Measurements from ENCODE around the gene SYT13. TPM values are rescaled to one million over a fixed set of nuclear protein-coding genes. Genes with fewer than 3 reads are reported as not detected.

SYT13 gene
- total RNA-seq, 1 experiment from 2014 or later: 1.4 TPM

DNA sequence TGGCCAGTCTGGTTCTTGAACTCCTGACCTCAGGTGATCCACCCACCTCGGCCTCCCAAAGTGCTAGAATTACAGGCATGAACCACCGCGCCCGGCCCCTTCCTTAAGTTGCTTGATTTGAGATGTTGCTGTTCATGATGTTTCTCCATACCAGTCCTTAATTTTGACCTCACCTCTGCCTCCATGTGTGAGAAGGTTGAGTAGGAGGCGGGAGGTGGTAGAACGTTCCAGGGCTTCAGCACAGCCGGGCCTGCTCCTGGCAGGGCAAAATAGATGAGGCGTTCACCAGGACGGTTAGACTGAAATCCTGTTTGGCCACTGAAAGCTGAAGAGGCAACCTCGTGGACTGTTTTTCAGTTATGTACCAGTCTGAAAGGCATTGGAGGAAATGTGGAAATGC lies 48.3 kb upstream of the SYT13 start:
- no peak overlapping the region for H3K27ac ChIP-seq (ENCODE audit: low read depth, low read length)
- BruUV-seq (replicated peaks): no TSS peak
- no peaks in the 10 kb centered on the region for H3K9me3 ChIP-seq (ENCODE audit: control insufficient read depth in 1 of 2, insufficient read depth in 1 of 2, low read depth in 1 of 2, low read length in 2 of 2)
- DNase-seq (ENCODE audit: low read depth, low spot score) (no peak), ATAC-seq (no peak)
- H3K27me3 ChIP-seq (ENCODE audit: insufficient read depth, low read length): no peaks in the 10 kb centered on the region
- H3K9me2 ChIP-seq (ENCODE audit: insufficient read depth): no peaks in the 10 kb centered on the region
- ChIA-PET CTCF (interaction anchor here (0.5 to 3.9 kb wide), 6 partner anchors 24 to 437 kb away, joined by 3 to 27 read pairs (median 4); no protein-coding TSS in a partner anchor), POLR2A (no interaction called here), RAD21 (ENCODE audit: low non-redundant PET in 1 of 2, low total read pairs in 2 of 2, uncharacterized antibody in 2 of 2, unreplicated experiment in 2 of 2) (no interaction called here)
- no peak overlapping the region for H3K4me2 ChIP-seq (ENCODE audit: low read length)
- H3K4me3 ChIP-seq (replicated peaks in 1 of 2; ENCODE audit: low read depth in 1 of 2, low read length in 2 of 2): no peak overlapping the region
- H3K79me2 ChIP-seq (ENCODE audit: insufficient read depth, low read length): no peaks in the 10 kb centered on the region
- H3K4me1 ChIP-seq (ENCODE audit: control insufficient read depth in 1 of 2, insufficient read depth in 2 of 2, low read length in 2 of 2): peaks cover 6 to 16% of the 10 kb centered on the region in 2 experiments; a peak in 3 of 4 replicates
- H4K20me1 ChIP-seq (ENCODE audit: insufficient read depth): no peaks in the 10 kb centered on the region
- intact Hi-C loops (cut with micrococcal nuclease): loop anchor here (5.0 kb wide), 1 partner anchor 82 kb away; no protein-coding TSS in a partner anchor
- no peaks in the 10 kb centered on the region for H3K36me3 ChIP-seq (ENCODE audit: control insufficient read depth in 1 of 2, insufficient read depth in 2 of 2, low read length in 2 of 2)
- TF ChIP-seq SRF (IDR thresholded peaks at IDR 0.05; ENCODE audit: low read depth): no peak
- TF ChIP-seq SP1 (IDR thresholded peaks at IDR 0.05; ENCODE audit: low read depth): no peak
- TF ChIP-seq POLR2AphosphoS5 (IDR thresholded peaks at IDR 0.05; ENCODE audit: low read depth, low read length): no peak
- TF ChIP-seq EGR1 (IDR thresholded peaks at IDR 0.05; ENCODE audit: low read depth): no peak
- TF ChIP-seq, protein P1, sequence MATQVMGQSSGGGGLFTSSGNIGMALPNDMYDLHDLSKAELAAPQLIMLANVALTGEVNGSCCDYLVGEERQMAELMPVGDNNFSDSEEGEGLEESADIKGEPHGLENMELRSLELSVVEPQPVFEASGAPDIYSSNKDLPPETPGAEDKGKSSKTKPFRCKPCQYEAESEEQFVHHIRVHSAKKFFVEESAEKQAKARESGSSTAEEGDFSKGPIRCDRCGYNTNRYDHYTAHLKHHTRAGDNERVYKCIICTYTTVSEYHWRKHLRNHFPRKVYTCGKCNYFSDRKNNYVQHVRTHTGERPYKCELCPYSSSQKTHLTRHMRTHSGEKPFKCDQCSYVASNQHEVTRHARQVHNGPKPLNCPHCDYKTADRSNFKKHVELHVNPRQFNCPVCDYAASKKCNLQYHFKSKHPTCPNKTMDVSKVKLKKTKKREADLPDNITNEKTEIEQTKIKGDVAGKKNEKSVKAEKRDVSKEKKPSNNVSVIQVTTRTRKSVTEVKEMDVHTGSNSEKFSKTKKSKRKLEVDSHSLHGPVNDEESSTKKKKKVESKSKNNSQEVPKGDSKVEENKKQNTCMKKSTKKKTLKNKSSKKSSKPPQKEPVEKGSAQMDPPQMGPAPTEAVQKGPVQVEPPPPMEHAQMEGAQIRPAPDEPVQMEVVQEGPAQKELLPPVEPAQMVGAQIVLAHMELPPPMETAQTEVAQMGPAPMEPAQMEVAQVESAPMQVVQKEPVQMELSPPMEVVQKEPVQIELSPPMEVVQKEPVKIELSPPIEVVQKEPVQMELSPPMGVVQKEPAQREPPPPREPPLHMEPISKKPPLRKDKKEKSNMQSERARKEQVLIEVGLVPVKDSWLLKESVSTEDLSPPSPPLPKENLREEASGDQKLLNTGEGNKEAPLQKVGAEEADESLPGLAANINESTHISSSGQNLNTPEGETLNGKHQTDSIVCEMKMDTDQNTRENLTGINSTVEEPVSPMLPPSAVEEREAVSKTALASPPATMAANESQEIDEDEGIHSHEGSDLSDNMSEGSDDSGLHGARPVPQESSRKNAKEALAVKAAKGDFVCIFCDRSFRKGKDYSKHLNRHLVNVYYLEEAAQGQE (IDR thresholded peaks at IDR 0.05; ENCODE audit: low read depth): no peak
- no peak for TF ChIP-seq CEBPB (IDR thresholded peaks at IDR 0.05; ENCODE audit: low read depth)
- TF ChIP-seq CBX3 (IDR thresholded peaks at IDR 0.05; ENCODE audit: low read depth): no peak
- TF ChIP-seq, protein P2, sequence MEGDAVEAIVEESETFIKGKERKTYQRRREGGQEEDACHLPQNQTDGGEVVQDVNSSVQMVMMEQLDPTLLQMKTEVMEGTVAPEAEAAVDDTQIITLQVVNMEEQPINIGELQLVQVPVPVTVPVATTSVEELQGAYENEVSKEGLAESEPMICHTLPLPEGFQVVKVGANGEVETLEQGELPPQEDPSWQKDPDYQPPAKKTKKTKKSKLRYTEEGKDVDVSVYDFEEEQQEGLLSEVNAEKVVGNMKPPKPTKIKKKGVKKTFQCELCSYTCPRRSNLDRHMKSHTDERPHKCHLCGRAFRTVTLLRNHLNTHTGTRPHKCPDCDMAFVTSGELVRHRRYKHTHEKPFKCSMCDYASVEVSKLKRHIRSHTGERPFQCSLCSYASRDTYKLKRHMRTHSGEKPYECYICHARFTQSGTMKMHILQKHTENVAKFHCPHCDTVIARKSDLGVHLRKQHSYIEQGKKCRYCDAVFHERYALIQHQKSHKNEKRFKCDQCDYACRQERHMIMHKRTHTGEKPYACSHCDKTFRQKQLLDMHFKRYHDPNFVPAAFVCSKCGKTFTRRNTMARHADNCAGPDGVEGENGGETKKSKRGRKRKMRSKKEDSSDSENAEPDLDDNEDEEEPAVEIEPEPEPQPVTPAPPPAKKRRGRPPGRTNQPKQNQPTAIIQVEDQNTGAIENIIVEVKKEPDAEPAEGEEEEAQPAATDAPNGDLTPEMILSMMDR (IDR thresholded peaks at IDR 0.05 in 2 of 3, conservative IDR thresholded peaks at IDR 0.05 in 1 of 3; ENCODE audit: borderline replicate concordance in 1 of 3, insufficient read depth in 1 of 3, low read depth in 2 of 3, low read length in 2 of 3): no peak
- no peak for TF ChIP-seq EZH2 (IDR thresholded peaks at IDR 0.05)
- no peak for TF ChIP-seq JUND (IDR thresholded peaks at IDR 0.05)
- no peak for TF ChIP-seq EZH2phosphoT487 (IDR thresholded peaks at IDR 0.05; ENCODE audit: borderline replicate concordance)
- no peak for TF ChIP-seq ZFX (IDR thresholded peaks at IDR 0.05)
- TF ChIP-seq, protein P3, sequence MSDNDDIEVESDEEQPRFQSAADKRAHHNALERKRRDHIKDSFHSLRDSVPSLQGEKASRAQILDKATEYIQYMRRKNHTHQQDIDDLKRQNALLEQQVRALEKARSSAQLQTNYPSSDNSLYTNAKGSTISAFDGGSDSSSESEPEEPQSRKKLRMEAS (IDR thresholded peaks at IDR 0.05): no peak
- TF ChIP-seq POLR2A (IDR thresholded peaks at IDR 0.05; ENCODE audit: borderline replicate concordance, extremely low read depth, insufficient read depth, insufficient read length): no peak
- TF ChIP-seq YY1 (IDR thresholded peaks at IDR 0.05; ENCODE audit: extremely low read depth, insufficient replicate concordance, low read depth, low read length): no peak
- TF ChIP-seq ELF1 (IDR thresholded peaks at IDR 0.05; ENCODE audit: borderline replicate concordance, low read depth): no peak
- H3K9ac ChIP-seq (ENCODE audit: low read length): no peak overlapping the region
- no peak overlapping the region for H2AFZ ChIP-seq (ENCODE audit: low read depth, low read length, poor library complexity, severe bottlenecking)
